ENCODE data around the gene TRAM2. TPM values are rescaled to one million over a fixed set of nuclear protein-coding genes. Genes with fewer than 3 reads are reported as not detected.

The TRAM2 gene
- total RNA-seq, 1 donor from 2014 or later: 15.6 TPM

- TF ChIP-seq, protein P1, sequence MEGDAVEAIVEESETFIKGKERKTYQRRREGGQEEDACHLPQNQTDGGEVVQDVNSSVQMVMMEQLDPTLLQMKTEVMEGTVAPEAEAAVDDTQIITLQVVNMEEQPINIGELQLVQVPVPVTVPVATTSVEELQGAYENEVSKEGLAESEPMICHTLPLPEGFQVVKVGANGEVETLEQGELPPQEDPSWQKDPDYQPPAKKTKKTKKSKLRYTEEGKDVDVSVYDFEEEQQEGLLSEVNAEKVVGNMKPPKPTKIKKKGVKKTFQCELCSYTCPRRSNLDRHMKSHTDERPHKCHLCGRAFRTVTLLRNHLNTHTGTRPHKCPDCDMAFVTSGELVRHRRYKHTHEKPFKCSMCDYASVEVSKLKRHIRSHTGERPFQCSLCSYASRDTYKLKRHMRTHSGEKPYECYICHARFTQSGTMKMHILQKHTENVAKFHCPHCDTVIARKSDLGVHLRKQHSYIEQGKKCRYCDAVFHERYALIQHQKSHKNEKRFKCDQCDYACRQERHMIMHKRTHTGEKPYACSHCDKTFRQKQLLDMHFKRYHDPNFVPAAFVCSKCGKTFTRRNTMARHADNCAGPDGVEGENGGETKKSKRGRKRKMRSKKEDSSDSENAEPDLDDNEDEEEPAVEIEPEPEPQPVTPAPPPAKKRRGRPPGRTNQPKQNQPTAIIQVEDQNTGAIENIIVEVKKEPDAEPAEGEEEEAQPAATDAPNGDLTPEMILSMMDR (IDR thresholded peaks at IDR 0.05; ENCODE audit: insufficient read depth, low read length, poor library complexity, severe bottlenecking): no peak
Measured at GRCh38 chr6:52566201-52566600, 10.7 kb downstream of the TRAM2 start.

GRCh38 chr6:52564856-52565255, 12.0 kb downstream of the TRAM2 start:
- H3K36me3 ChIP-seq (ENCODE audit: control insufficient read depth, insufficient read depth, low read length): no peaks in the 10 kb centered on the region
- no peaks in the 10 kb centered on the region for H3K27me3 ChIP-seq (ENCODE audit: control insufficient read depth, insufficient read depth, low read length)
- TF ChIP-seq, protein P1 (IDR thresholded peaks at IDR 0.05; ENCODE audit: insufficient read depth, low read length, poor library complexity, severe bottlenecking): no peak
- no peak overlapping the region for H3K4me3 ChIP-seq (ENCODE audit: low read depth, low read length)
- DNase-seq (ENCODE audit: low read depth): no peak

More at GRCh38 chr6:52566201-52566600, 10.7 kb downstream of the TRAM2 start:
- DNase-seq (ENCODE audit: low read depth): no peak
- Histone ChIP-seq H3K36me3 (ENCODE audit: control insufficient read depth, insufficient read depth, low read length) (no peaks in the 10 kb centered on the region), H3K4me3 (ENCODE audit: low read depth, low read length) (no peak overlapping the region), H3K27me3 (ENCODE audit: control insufficient read depth, insufficient read depth, low read length) (no peaks in the 10 kb centered on the region)

- H3K4me3 ChIP-seq (ENCODE audit: low read depth, low read length): no peak overlapping the region
- no peaks in the 10 kb centered on the region for H3K27me3 ChIP-seq (ENCODE audit: control insufficient read depth, insufficient read depth, low read length)
- TF ChIP-seq, protein P1 (IDR thresholded peaks at IDR 0.05; ENCODE audit: insufficient read depth, low read length, poor library complexity, severe bottlenecking): no peak
- no peaks in the 10 kb centered on the region for H3K36me3 ChIP-seq (ENCODE audit: control insufficient read depth, insufficient read depth, low read length)
- no peak for DNase-seq (ENCODE audit: low read depth)
Measured at GRCh38 chr6:52562911-52563310, 13.9 kb downstream of the TRAM2 start.

DNA sequence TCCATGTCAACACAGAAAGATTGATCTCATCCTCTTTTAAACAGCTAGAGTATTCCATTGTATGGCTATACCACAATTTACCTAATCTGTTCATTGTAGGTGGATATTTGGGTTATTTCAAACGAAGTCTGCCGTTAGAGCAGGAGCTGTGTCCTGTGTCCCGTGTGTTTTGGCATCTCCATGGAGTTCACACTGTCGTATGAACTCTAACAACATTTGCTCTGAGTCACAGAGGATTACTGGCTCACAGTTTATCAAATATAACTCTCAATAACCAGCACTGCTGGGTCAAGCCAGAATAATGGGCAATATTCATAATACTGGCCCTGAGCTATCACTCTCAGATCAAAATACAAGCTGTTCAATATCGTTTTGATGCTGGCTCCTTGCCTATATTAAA, 16.4 kb downstream of the TRAM2 start:
- H3K4me3 ChIP-seq (ENCODE audit: low read depth, low read length): no peak overlapping the region
- TF ChIP-seq, protein P1 (IDR thresholded peaks at IDR 0.05; ENCODE audit: insufficient read depth, low read length, poor library complexity, severe bottlenecking): no peak
- no peaks in the 10 kb centered on the region for H3K36me3 ChIP-seq (ENCODE audit: control insufficient read depth, insufficient read depth, low read length)
- no peak for DNase-seq (ENCODE audit: low read depth)
- H3K27me3 ChIP-seq (ENCODE audit: control insufficient read depth, insufficient read depth, low read length): no peaks in the 10 kb centered on the region

- Histone ChIP-seq H3K27me3 (ENCODE audit: control insufficient read depth, insufficient read depth, low read length) (no peaks in the 10 kb centered on the region), H3K36me3 (ENCODE audit: control insufficient read depth, insufficient read depth, low read length) (no peaks in the 10 kb centered on the region), H3K4me3 (ENCODE audit: low read depth, low read length) (no peak overlapping the region)
- TF ChIP-seq, protein P1 (IDR thresholded peaks at IDR 0.05; ENCODE audit: insufficient read depth, low read length, poor library complexity, severe bottlenecking): no peak
- DNase-seq (ENCODE audit: low read depth): no peak
Measured at GRCh38 chr6:52558266-52559000, 18.4 kb downstream of the TRAM2 start.

All from kidney epithelial cell (primary cell).